NOMO-1 (cell line): ENCODE measurements around the gene HPCAL1.
"Not testable (repeated sequence)": the region's sequence is repeated elsewhere in the genome, so short reads cannot be mapped to it uniquely, and the experiment has no call there.

Experiments
- DNase-seq, 2 experiments: peaks; one replicate each; lab custom pipeline; 2025; ENCODE audit not compliant: unreplicated experiment in 2 of 2; lab: John Stamatoyannopoulos, UW

HPCAL1 gene

GRCh38 chr2:10449838-10450691 is 147.4 kb downstream of the HPCAL1 start:
- no peak for DNase-seq

- DNase-seq, result no peak
Measured at GRCh38 chr2:10451819-10452218, 149.1 kb downstream of the HPCAL1 start.

- DNase-seq, result no peak
Measured at GRCh38 chr2:10452312-10452711, 149.6 kb downstream of the HPCAL1 start.

GRCh38 chr2:10452956-10453904 is 150.5 kb downstream of the HPCAL1 start:
- DNase-seq, result no peak

GRCh38 chr2:10453905-10454298 is 151.2 kb downstream of the HPCAL1 start:
- no peak for DNase-seq

GRCh38 chr2:10454505-10454904 is 151.8 kb downstream of the HPCAL1 start:
- no peak for DNase-seq

- not testable (repeated sequence) for DNase-seq
Measured at GRCh38 chr2:10457195-10457594, 154.5 kb downstream of the HPCAL1 start.

GRCh38 chr2:10457846-10458598 is 155.3 kb downstream of the HPCAL1 start:
- no peak for DNase-seq

- DNase-seq, result no peak
Measured at GRCh38 chr2:10460366-10460796, 157.7 kb downstream of the HPCAL1 start.

GRCh38 chr2:10462178-10463083 is 159.7 kb downstream of the HPCAL1 start:
- no peak for DNase-seq

- DNase-seq, result no peak
Measured at GRCh38 chr2:10465910-10466309, 163.2 kb downstream of the HPCAL1 start.

GRCh38 chr2:10466801-10467200 is 164.1 kb downstream of the HPCAL1 start:
- DNase-seq, result no peak

- no peak for DNase-seq
Measured at GRCh38 chr2:10467401-10467800, 164.7 kb downstream of the HPCAL1 start.

GRCh38 chr2:10469301-10469700 is 166.6 kb downstream of the HPCAL1 start:
- no peak for DNase-seq

- no peak for DNase-seq
Measured at GRCh38 chr2:10469955-10470608, 167.4 kb downstream of the HPCAL1 start.

- DNase-seq, result no peak
Measured at GRCh38 chr2:10471046-10471571, 168.4 kb downstream of the HPCAL1 start.

GRCh38 chr2:10471955-10472354 is 169.3 kb downstream of the HPCAL1 start:
- no peak for DNase-seq

- no peak for DNase-seq
Measured at GRCh38 chr2:10473121-10473756, 170.5 kb downstream of the HPCAL1 start.
